ENCODE results near the gene NPHP4.
"Not testable (repeated sequence)": the region's sequence is repeated elsewhere in the genome, so short reads cannot be mapped to it uniquely, and the experiment has no call there.

NPHP4 gene

GRCh38 chr1:6025269-6026094 is 33.3 kb upstream of the NPHP4 start:
- H3K4me1 ChIP-seq (ENCODE audit: control insufficient read depth in 5 of 5, insufficient read depth in 5 of 5, low read length in 5 of 5): peaks cover 0 to 48% (median 8%) of the 10 kb centered on the region in 5 donors
- H3K27me3 ChIP-seq (ENCODE audit: control insufficient read depth in 5 of 5, insufficient read depth in 4 of 5, low read length in 5 of 5): peaks cover 4 to 13% (median 7%) of the 10 kb centered on the region in 5 donors
- peaks cover 0 to 4% (median 0%) of the 10 kb centered on the region in 5 donors for H3K36me3 ChIP-seq (ENCODE audit: control insufficient read depth in 5 of 5, insufficient read depth in 5 of 5, low read length in 5 of 5)
- no peak overlapping the region for H3K27ac ChIP-seq (ENCODE audit: low read depth, low read length)
- no peak overlapping the region for H3K9ac ChIP-seq (ENCODE audit: low read length in 5 of 5)
- H3K9me3 ChIP-seq (ENCODE audit: control insufficient read depth in 5 of 5, low read length in 5 of 5): no peaks in the 10 kb centered on the region
- peak overlapping the region in 3 of 5 donors; percentile 1 to 59 (median 42) for H3K4me3 ChIP-seq (ENCODE audit: low read depth in 1 of 5, low read length in 5 of 5)

- H3K27me3 ChIP-seq (ENCODE audit: control insufficient read depth in 5 of 5, insufficient read depth in 4 of 5, low read length in 5 of 5): peaks cover 4 to 13% (median 7%) of the 10 kb centered on the region in 5 donors
- H3K4me3 ChIP-seq (ENCODE audit: low read depth in 1 of 5, low read length in 5 of 5): no peak overlapping the region
- H3K27ac ChIP-seq (ENCODE audit: low read depth, low read length): no peak overlapping the region
- H3K9ac ChIP-seq (ENCODE audit: low read length in 5 of 5): no peak overlapping the region
- H3K36me3 ChIP-seq (ENCODE audit: control insufficient read depth in 5 of 5, insufficient read depth in 5 of 5, low read length in 5 of 5): peaks cover 0 to 2% (median 0%) of the 10 kb centered on the region in 5 donors
- H3K4me1 ChIP-seq (ENCODE audit: control insufficient read depth in 5 of 5, insufficient read depth in 5 of 5, low read length in 5 of 5): peaks cover 0 to 40% (median 8%) of the 10 kb centered on the region in 5 donors
- no peaks in the 10 kb centered on the region for H3K9me3 ChIP-seq (ENCODE audit: control insufficient read depth in 5 of 5, low read length in 5 of 5)
Measured at GRCh38 chr1:6024376-6024775, 32.2 kb upstream of the NPHP4 start.

GRCh38 chr1:6023346-6023745 is 31.1 kb upstream of the NPHP4 start:
- H3K27me3 ChIP-seq (ENCODE audit: control insufficient read depth in 5 of 5, insufficient read depth in 4 of 5, low read length in 5 of 5): peaks cover 4 to 13% (median 7%) of the 10 kb centered on the region in 5 donors

GRCh38 chr1:6022193-6022592 is 30.0 kb upstream of the NPHP4 start:
- Histone ChIP-seq H3K9me3 (ENCODE audit: control insufficient read depth in 5 of 5, low read length in 5 of 5) (no peaks in the 10 kb centered on the region), H3K4me3 (ENCODE audit: low read depth in 1 of 5, low read length in 5 of 5) (no peak overlapping the region), H3K36me3 (ENCODE audit: control insufficient read depth in 5 of 5, insufficient read depth in 5 of 5, low read length in 5 of 5) (no peaks in the 10 kb centered on the region), H3K27ac (ENCODE audit: low read depth, low read length) (no peak overlapping the region), H3K4me1 (ENCODE audit: control insufficient read depth in 5 of 5, insufficient read depth in 5 of 5, low read length in 5 of 5) (peaks cover 0 to 20% (median 8%) of the 10 kb centered on the region in 5 donors), H3K9ac (ENCODE audit: low read length in 5 of 5) (no peak overlapping the region), H3K27me3 (ENCODE audit: control insufficient read depth in 5 of 5, insufficient read depth in 4 of 5, low read length in 5 of 5) (peaks cover 4 to 13% (median 7%) of the 10 kb centered on the region in 5 donors)

More at GRCh38 chr1:6023346-6023745, 31.1 kb upstream of the NPHP4 start:
- Histone ChIP-seq H3K27ac (ENCODE audit: low read depth, low read length) (no peak overlapping the region), H3K36me3 (ENCODE audit: control insufficient read depth in 5 of 5, insufficient read depth in 5 of 5, low read length in 5 of 5) (no peaks in the 10 kb centered on the region), H3K4me1 (ENCODE audit: control insufficient read depth in 5 of 5, insufficient read depth in 5 of 5, low read length in 5 of 5) (peaks cover 0 to 30% (median 8%) of the 10 kb centered on the region in 5 donors), H3K9me3 (ENCODE audit: control insufficient read depth in 5 of 5, low read length in 5 of 5) (no peaks in the 10 kb centered on the region), H3K9ac (ENCODE audit: low read length in 5 of 5) (no peak overlapping the region), H3K4me3 (ENCODE audit: low read depth in 1 of 5, low read length in 5 of 5) (no peak overlapping the region)

- H3K36me3 ChIP-seq (ENCODE audit: control insufficient read depth in 5 of 5, insufficient read depth in 5 of 5, low read length in 5 of 5): no peaks in the 10 kb centered on the region
- no peak overlapping the region for H3K4me3 ChIP-seq (ENCODE audit: low read depth in 1 of 5, low read length in 5 of 5)
- peaks cover 0 to 5% (median 2%) of the 10 kb centered on the region in 5 donors for H3K4me1 ChIP-seq (ENCODE audit: control insufficient read depth in 5 of 5, insufficient read depth in 5 of 5, low read length in 5 of 5)
- peaks cover 0 to 3% (median 0%) of the 10 kb centered on the region in 5 donors for H3K27me3 ChIP-seq (ENCODE audit: control insufficient read depth in 5 of 5, insufficient read depth in 4 of 5, low read length in 5 of 5)
- H3K9ac ChIP-seq (ENCODE audit: low read length in 5 of 5): no peak overlapping the region
- no peak overlapping the region for H3K27ac ChIP-seq (ENCODE audit: low read depth, low read length)
- no peaks in the 10 kb centered on the region for H3K9me3 ChIP-seq (ENCODE audit: control insufficient read depth in 5 of 5, low read length in 5 of 5)
Measured at GRCh38 chr1:6019166-6019845, 27.1 kb upstream of the NPHP4 start.

- H3K27ac ChIP-seq (ENCODE audit: low read depth, low read length); H3K27me3 ChIP-seq (ENCODE audit: control insufficient read depth in 5 of 5, insufficient read depth in 4 of 5, low read length in 5 of 5); H3K9me3 ChIP-seq (ENCODE audit: control insufficient read depth in 5 of 5, low read length in 5 of 5); H3K36me3 ChIP-seq (ENCODE audit: control insufficient read depth in 5 of 5, insufficient read depth in 5 of 5, low read length in 5 of 5); H3K4me3 ChIP-seq (ENCODE audit: low read depth in 1 of 5, low read length in 5 of 5); H3K4me1 ChIP-seq (ENCODE audit: control insufficient read depth in 5 of 5, insufficient read depth in 5 of 5, low read length in 5 of 5); H3K9ac ChIP-seq (ENCODE audit: low read length in 5 of 5): not testable (repeated sequence)
Measured at GRCh38 chr1:6017654-6018053, 25.4 kb upstream of the NPHP4 start.

- Histone ChIP-seq H3K27me3 (ENCODE audit: control insufficient read depth in 5 of 5, insufficient read depth in 4 of 5, low read length in 5 of 5) (peaks cover 0 to 3% (median 0%) of the 10 kb centered on the region in 5 donors), H3K36me3 (ENCODE audit: control insufficient read depth in 5 of 5, insufficient read depth in 5 of 5, low read length in 5 of 5) (no peaks in the 10 kb centered on the region), H3K4me3 (ENCODE audit: low read depth in 1 of 5, low read length in 5 of 5) (no peak overlapping the region), H3K27ac (ENCODE audit: low read depth, low read length) (no peak overlapping the region), H3K9me3 (ENCODE audit: control insufficient read depth in 5 of 5, low read length in 5 of 5) (no peaks in the 10 kb centered on the region), H3K9ac (ENCODE audit: low read length in 5 of 5) (no peak overlapping the region), H3K4me1 (ENCODE audit: control insufficient read depth in 5 of 5, insufficient read depth in 5 of 5, low read length in 5 of 5) (peaks cover 0 to 5% (median 2%) of the 10 kb centered on the region in 5 donors)
Measured at GRCh38 chr1:6016191-6016865, 24.1 kb upstream of the NPHP4 start.

GRCh38 chr1:6014130-6014999 is 22.1 kb upstream of the NPHP4 start:
- H3K27ac ChIP-seq (ENCODE audit: low read depth, low read length): no peak overlapping the region
- H3K4me3 ChIP-seq (ENCODE audit: low read depth in 1 of 5, low read length in 5 of 5): no peak overlapping the region
- H3K9me3 ChIP-seq (ENCODE audit: control insufficient read depth in 5 of 5, low read length in 5 of 5): no peaks in the 10 kb centered on the region
- H3K36me3 ChIP-seq (ENCODE audit: control insufficient read depth in 5 of 5, insufficient read depth in 5 of 5, low read length in 5 of 5): no peaks in the 10 kb centered on the region
- H3K9ac ChIP-seq (ENCODE audit: low read length in 5 of 5): no peak overlapping the region
- H3K27me3 ChIP-seq (ENCODE audit: control insufficient read depth in 5 of 5, insufficient read depth in 4 of 5, low read length in 5 of 5): peaks cover 0 to 5% (median 0%) of the 10 kb centered on the region in 5 donors
- H3K4me1 ChIP-seq (ENCODE audit: control insufficient read depth in 5 of 5, insufficient read depth in 5 of 5, low read length in 5 of 5): peaks cover 0 to 7% (median 2%) of the 10 kb centered on the region in 5 donors

GRCh38 chr1:6013491-6013890 is 21.3 kb upstream of the NPHP4 start:
- H3K27me3 ChIP-seq (ENCODE audit: control insufficient read depth in 5 of 5, insufficient read depth in 4 of 5, low read length in 5 of 5): peaks cover 0 to 5% (median 0%) of the 10 kb centered on the region in 5 donors
- no peaks in the 10 kb centered on the region for H3K36me3 ChIP-seq (ENCODE audit: control insufficient read depth in 5 of 5, insufficient read depth in 5 of 5, low read length in 5 of 5)
- no peak overlapping the region for H3K4me3 ChIP-seq (ENCODE audit: low read depth in 1 of 5, low read length in 5 of 5)
- H3K9ac ChIP-seq (ENCODE audit: low read length in 5 of 5): no peak overlapping the region
- no peaks in the 10 kb centered on the region for H3K9me3 ChIP-seq (ENCODE audit: control insufficient read depth in 5 of 5, low read length in 5 of 5)
- H3K27ac ChIP-seq (ENCODE audit: low read depth, low read length): no peak overlapping the region
- peaks cover 0 to 13% (median 3%) of the 10 kb centered on the region in 5 donors for H3K4me1 ChIP-seq (ENCODE audit: control insufficient read depth in 5 of 5, insufficient read depth in 5 of 5, low read length in 5 of 5)

Data from subcutaneous abdominal adipose tissue (tissue), 5 donors.